Jurkat, Clone E6-1 (cell line): Measurements from ENCODE around the gene MYH16.
"Not testable (repeated sequence)": the region's sequence is repeated elsewhere in the genome, so short reads cannot be mapped to it uniquely, and the experiment has no call there.

ENCODE experiments used
- DNase-seq: peaks from one replicate; pipeline ENCODE4 v3.0.0-alpha.2; 2011; ENCODE audit warnings: low read depth, low spot score
- H3K4me3 ChIP-seq: 2 replicates; pipeline ENCODE4 v1.5.1; 2011; ENCODE audit warnings: mild to moderate bottlenecking, low read length, control low read depth, moderate library complexity

MYH16 gene

GRCh38 chr7:99330314-99330961 lies 57.8 kb downstream of the MYH16 start:
- not testable (repeated sequence) for H3K4me3 ChIP-seq, DNase-seq

GRCh38 chr7:99331002-99331401 lies 58.4 kb downstream of the MYH16 start:
- H3K4me3 ChIP-seq: no peak overlapping the region
- no peak for DNase-seq

GRCh38 chr7:99339595-99339994 lies 67.0 kb downstream of the MYH16 start:
- H3K4me3 ChIP-seq: no peak overlapping the region
- no peak for DNase-seq

- H3K4me3 ChIP-seq: no peak overlapping the region
- DNase-seq: no peak
Measured at GRCh38 chr7:99340659-99341058, 68.0 kb downstream of the MYH16 start.

- no peak overlapping the region for H3K4me3 ChIP-seq
- no peak for DNase-seq
Measured at GRCh38 chr7:99344061-99344647, 71.5 kb downstream of the MYH16 start.

- H3K4me3 ChIP-seq, DNase-seq: not testable (repeated sequence)
Measured at GRCh38 chr7:99350641-99351040, 78.0 kb downstream of the MYH16 start.

GRCh38 chr7:99352247-99352646 lies 79.6 kb downstream of the MYH16 start:
- no peak overlapping the region for H3K4me3 ChIP-seq
- DNase-seq: no peak

- H3K4me3 ChIP-seq: no peak overlapping the region
- DNase-seq: no peak
Measured at GRCh38 chr7:99355098-99355497, 82.5 kb downstream of the MYH16 start.

- no peak overlapping the region for H3K4me3 ChIP-seq
- DNase-seq: no peak
Measured at GRCh38 chr7:99357701-99358490, 85.3 kb downstream of the MYH16 start.

- H3K4me3 ChIP-seq, DNase-seq: not testable (repeated sequence)
Measured at GRCh38 chr7:99358521-99358920, 85.9 kb downstream of the MYH16 start.

- DNase-seq: no peak
- H3K4me3 ChIP-seq: no peak overlapping the region
Measured at GRCh38 chr7:99359465-99360154, 87.0 kb downstream of the MYH16 start.
